Left lung (tissue), 10 donors: ENCODE measurements around the gene PDE8B. TPM values are rescaled to one million over a fixed set of nuclear protein-coding genes. Genes with fewer than 3 reads are reported as not detected.

Source experiments
- ATAC-seq: fragments of 200-7000 bp; cut with Tn5 transposase; one replicate; pipeline ENCODE4 v1.9.1; 2020; ENCODE audit warnings: moderate library complexity
- DNase-seq, 4 donors: peaks; one replicate each; pipeline ENCODE4 v3.0.0-alpha.2; 2013 to 2020
- H3K27ac ChIP-seq, 2 donors: fragments of 200-600 bp; sonication (generic) in 1 of 2; one replicate each; pipeline versions ENCODE4 v1.5.0 to v1.8.0; 2020 to 2021
- H3K27me3 ChIP-seq, 2 donors: fragments of 200-600 bp; sonication (generic) in 1 of 2; one replicate each; pipeline versions ENCODE4 v1.5.0 to v1.8.0; 2020 to 2021
- H3K36me3 ChIP-seq, 2 donors: fragments of 200-600 bp; sonication (generic) in 1 of 2; one replicate each; pipeline versions ENCODE4 v1.5.0 to v1.8.0; 2020 to 2021
- H3K4me1 ChIP-seq, 2 donors: fragments of 200-600 bp; one replicate each; pipeline ENCODE4 v1.8.0; 2021
- H3K4me3 ChIP-seq, 2 donors: fragments of 200-600 bp; sonication (generic) in 1 of 2; one replicate each; pipeline versions ENCODE4 v1.5.0 to v1.8.0; 2020 to 2021; ENCODE audit warnings: mild to moderate bottlenecking in 1 of 2
- H3K9me3 ChIP-seq, 2 donors: fragments of 200-600 bp; sonication (generic) in 1 of 2; one replicate each; pipeline versions ENCODE4 v1.5.0 to v1.8.0; 2020 to 2021
- intact Hi-C, 2 donors: fragments of 100-400 bp; cut with DNase I; formaldehyde crosslinking; loops; one replicate each; pipeline versions ENCODE4 v1.11.2 to v1.14.2; 2022
- polyA plus RNA-seq, 6 donors: library from polyadenylated mRNA; unstranded; fragments of 120-200 nt; gene quantifications; one replicate each; pipeline ENCODE4 v1.2.1, GENCODE V29; 2013; ENCODE audit not compliant: insufficient read length in 6 of 6
- total RNA-seq, 2 donors: library from RNA; stranded (reverse); fragmentation: NEBNext Ultra II Directional; extraction: Animal tissue kit (Norgen Biotek cat#: 25700); gene quantifications; one replicate each; pipeline ENCODE4 v1.2.1, GENCODE V29; 2021
- TF ChIP-seq, protein P1 (sequence below), 2 donors: fragments of 200-600 bp; sonication (generic) in 1 of 2; IDR thresholded peaks; one replicate each; pipeline versions ENCODE4 v1.5.0 to v1.8.0; 2021; ENCODE audit warnings: antibody characterized with exemption in 2 of 2
- donor health status: DM: no; HTN: yes; CAD: no.
- donor health status: DM: no; HTN: no; CAD: no.

The PDE8B gene
- total and polyA plus RNA-seq, 8 donors, result 3.3 to 8.7 (median 6.5) TPM

DNA sequence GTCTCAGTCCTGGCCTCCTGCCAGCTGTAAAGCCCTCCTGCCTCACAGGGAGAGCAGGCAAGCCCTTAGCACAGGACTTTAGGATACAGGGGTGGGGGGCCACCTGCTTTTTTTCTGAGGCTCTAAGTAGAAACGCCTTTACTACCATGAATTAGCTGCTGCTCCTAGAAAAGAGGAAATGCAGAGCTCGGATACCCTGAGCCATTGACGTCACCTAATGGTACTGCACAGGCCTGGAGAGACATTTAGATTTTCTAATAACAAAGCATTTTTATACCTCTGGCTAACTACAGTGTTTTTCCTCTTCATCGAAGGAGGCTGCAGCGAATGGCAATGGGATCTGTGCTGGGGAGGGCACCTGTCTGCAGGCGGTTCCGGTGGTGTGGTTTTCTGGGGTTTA, 144.6 kb downstream of the PDE8B start:
- Histone ChIP-seq H3K27ac (no peak overlapping the region), H3K4me3 (no peak overlapping the region), H3K4me1 (peaks cover 0 to 4% of the 10 kb centered on the region in 2 donors), H3K36me3 (no peaks in the 10 kb centered on the region), H3K9me3 (no peaks in the 10 kb centered on the region), H3K27me3 (no peaks in the 10 kb centered on the region)
- no peak for DNase-seq
- intact Hi-C loops, result no loop called here
- TF ChIP-seq, protein P1, sequence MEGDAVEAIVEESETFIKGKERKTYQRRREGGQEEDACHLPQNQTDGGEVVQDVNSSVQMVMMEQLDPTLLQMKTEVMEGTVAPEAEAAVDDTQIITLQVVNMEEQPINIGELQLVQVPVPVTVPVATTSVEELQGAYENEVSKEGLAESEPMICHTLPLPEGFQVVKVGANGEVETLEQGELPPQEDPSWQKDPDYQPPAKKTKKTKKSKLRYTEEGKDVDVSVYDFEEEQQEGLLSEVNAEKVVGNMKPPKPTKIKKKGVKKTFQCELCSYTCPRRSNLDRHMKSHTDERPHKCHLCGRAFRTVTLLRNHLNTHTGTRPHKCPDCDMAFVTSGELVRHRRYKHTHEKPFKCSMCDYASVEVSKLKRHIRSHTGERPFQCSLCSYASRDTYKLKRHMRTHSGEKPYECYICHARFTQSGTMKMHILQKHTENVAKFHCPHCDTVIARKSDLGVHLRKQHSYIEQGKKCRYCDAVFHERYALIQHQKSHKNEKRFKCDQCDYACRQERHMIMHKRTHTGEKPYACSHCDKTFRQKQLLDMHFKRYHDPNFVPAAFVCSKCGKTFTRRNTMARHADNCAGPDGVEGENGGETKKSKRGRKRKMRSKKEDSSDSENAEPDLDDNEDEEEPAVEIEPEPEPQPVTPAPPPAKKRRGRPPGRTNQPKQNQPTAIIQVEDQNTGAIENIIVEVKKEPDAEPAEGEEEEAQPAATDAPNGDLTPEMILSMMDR (IDR thresholded peaks at IDR 0.05), result no peak
- no peak for ATAC-seq

DNA sequence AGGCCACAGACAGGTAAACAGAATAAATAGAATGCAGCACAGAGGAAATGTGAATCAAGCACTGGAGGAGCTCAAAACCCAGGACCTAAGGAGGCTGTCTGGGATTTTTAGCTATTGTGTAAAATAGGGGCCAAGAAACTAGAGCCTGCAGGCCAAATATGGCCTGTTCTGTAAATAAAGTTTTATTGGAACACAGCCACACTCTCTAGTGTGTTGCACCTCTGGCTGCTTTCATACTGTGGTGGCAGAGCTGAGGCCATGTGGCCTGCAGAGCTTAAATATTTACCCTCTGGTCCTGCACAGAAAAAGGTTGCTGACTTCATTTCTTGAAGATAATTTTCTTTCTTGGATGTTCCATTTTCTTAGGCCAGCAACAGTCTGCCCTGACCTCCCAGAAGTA, 145.3 kb downstream of the PDE8B start:
- no peaks in the 10 kb centered on the region for H3K9me3 ChIP-seq
- intact Hi-C loops, result no loop called here
- TF ChIP-seq, protein P1 (IDR thresholded peaks at IDR 0.05), result no peak
- DNase-seq, result no peak
- H3K36me3 ChIP-seq, result no peaks in the 10 kb centered on the region
- no peak overlapping the region for H3K4me3 ChIP-seq
- no peaks in the 10 kb centered on the region for H3K27me3 ChIP-seq
- H3K4me1 ChIP-seq, result peaks cover 0 to 4% of the 10 kb centered on the region in 2 donors
- H3K27ac ChIP-seq, result no peak overlapping the region
- ATAC-seq, result no peak

DNA sequence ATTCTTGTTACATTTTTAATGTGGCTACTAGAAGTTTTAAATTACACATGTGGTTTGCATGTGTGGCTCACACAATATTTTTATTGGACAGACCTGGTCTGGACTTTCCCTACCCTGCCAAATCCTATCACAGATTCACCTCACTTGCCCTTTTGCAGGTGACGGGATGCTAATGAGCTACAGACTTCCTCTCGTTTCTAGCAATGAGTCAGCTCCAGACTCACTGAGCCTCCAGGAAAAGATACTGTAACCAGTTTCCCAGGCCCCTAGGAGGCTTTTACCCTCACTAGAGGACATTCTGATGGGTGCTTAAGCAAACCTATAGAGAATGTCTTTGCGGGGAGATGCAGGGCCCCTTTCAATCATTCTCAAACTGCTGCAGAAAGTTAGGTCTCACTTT, 146.3 kb downstream of the PDE8B start:
- H3K4me3 ChIP-seq, result no peak overlapping the region
- no peaks in the 10 kb centered on the region for H3K9me3 ChIP-seq
- ATAC-seq (no peak), DNase-seq (no peak)
- intact Hi-C loops, result no loop called here
- no peaks in the 10 kb centered on the region for H3K27me3 ChIP-seq
- peaks cover 0 to 4% of the 10 kb centered on the region in 2 donors for H3K4me1 ChIP-seq
- H3K27ac ChIP-seq, result no peak overlapping the region
- H3K36me3 ChIP-seq, result no peaks in the 10 kb centered on the region
- TF ChIP-seq, protein P1 (IDR thresholded peaks at IDR 0.05), result no peak

DNA sequence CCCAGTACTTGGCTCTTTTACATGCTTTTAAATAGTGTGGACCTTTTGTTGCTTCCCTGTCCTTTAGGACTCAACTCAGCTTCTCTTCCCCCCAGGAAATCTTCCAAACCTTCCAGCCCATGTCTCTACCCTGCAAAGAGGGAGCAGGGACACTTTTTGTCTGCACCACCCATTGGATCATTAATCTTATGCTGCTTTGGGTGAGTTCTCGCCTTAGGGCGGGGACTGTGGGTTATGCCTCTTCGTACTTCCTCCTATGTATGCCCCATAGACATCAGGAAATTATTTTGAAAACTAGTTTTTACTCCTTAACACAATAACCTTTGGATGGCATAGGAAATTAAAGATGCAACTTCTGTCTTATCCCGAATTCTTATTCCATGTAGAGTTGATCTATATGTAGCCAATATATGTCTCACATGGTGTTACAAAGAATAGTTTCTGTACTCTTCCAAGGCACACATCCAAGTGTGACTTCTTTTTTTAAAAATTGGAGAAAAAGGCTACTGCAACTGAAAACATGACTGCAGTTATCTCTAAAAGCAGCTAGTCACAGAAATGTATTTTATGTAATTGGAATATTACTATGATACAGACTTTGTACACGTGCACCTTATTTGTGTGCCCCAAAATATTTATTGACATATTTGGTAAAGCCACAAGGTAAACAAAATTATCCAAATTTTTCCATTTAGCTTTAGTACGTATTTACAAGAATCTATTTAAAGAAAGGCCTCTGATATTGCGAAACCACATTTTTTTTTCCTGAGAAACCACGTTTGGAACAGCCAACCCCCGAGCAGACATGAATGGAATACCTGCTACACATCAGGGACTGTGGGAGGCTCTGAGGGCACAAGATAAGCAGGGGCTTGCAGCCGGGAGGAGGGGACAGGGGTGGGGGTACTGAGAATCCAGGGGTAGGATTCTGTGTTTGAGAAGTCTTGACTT, 148.1 kb downstream of the PDE8B start:
- intact Hi-C loops, result no loop called here
- Histone ChIP-seq H3K27ac (no peak overlapping the region), H3K27me3 (no peaks in the 10 kb centered on the region), H3K9me3 (no peaks in the 10 kb centered on the region), H3K4me1 (peaks cover 0 to 4% of the 10 kb centered on the region in 2 donors), H3K4me3 (no peak overlapping the region), H3K36me3 (no peaks in the 10 kb centered on the region)
- TF ChIP-seq, protein P1 (IDR thresholded peaks at IDR 0.05), result no peak
- peak; percentile 41 for ATAC-seq
- peak in 1 of 4 donors; percentile 32 for DNase-seq

DNA sequence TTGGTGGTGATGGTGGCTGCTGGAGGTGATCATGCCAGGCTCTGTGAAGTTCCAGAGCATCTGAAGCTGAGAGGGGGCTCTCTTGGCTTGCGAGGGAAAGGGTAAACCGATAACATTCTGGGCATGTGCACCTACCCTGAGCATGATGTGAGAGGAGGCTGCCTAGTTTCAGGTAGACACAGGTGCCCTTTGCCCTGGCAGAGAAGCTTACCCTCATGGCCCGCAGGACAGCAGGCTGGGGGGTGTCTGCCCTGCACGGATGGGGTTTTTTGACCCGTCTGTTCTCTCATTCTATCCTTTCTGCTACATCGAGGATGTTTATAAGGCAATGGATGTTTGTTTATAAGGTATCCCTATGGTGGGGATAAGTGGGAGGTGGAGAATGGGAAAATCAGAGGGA, 148.8 kb downstream of the PDE8B start:
- H3K27me3 ChIP-seq, result no peaks in the 10 kb centered on the region
- H3K4me1 ChIP-seq, result peaks cover 0 to 4% of the 10 kb centered on the region in 2 donors
- H3K9me3 ChIP-seq, result no peaks in the 10 kb centered on the region
- no peak for DNase-seq
- TF ChIP-seq, protein P1 (IDR thresholded peaks at IDR 0.05), result no peak
- no peaks in the 10 kb centered on the region for H3K36me3 ChIP-seq
- H3K27ac ChIP-seq, result no peak overlapping the region
- intact Hi-C loops, result no loop called here
- no peak for ATAC-seq
- H3K4me3 ChIP-seq, result no peak overlapping the region
